ENCODE results near the gene OR51B4.

The OR51B4 gene

GRCh38 chr11:5301846-5302245 lies at the start of gene OR51B4:
Gene OR51B4 (minus strand): TSS chr11:5301946. CDS start chr11:5301946, 0 bp downstream.
- ChIA-PET CTCF (interaction anchor here (1.1 kb wide), 1 partner anchor 11 kb away, joined by 3 read pairs; no protein-coding TSS in a partner anchor), POLR2A (no interaction called here)
- no peak for TF ChIP-seq CTCF (IDR thresholded peaks at IDR 0.05; ENCODE audit: insufficient read depth, low read length, missing control alignments)

GRCh38 chr11:5351208-5351607 lies 49.5 kb upstream of the OR51B4 start, which contains the start of gene OR51B6:
Gene OR51B6 (plus strand): TSS chr11:5351508. CDS start chr11:5351508, 0 bp downstream.
- no peak within 1 kb of the TSS for H3K4me3 ChIP-seq (ENCODE audit: low read depth, low read length)
- ChIA-PET POLR2A (no interaction called here), CTCF (interaction anchor here (1.7 kb wide), 1 partner anchor 11 kb away, joined by 3 read pairs; no protein-coding TSS in a partner anchor)
- DNase-seq (ENCODE audit: low read depth, low spot score) = no peak
- TF ChIP-seq CTCF (IDR thresholded peaks at IDR 0.05; ENCODE audit: insufficient read depth, low read length, missing control alignments) = no peak

More at GRCh38 chr11:5301846-5302245, at the start of gene OR51B4:
- no peak within 1 kb of the TSS for H3K4me3 ChIP-seq (ENCODE audit: low read depth, low read length)
- no peak for DNase-seq (ENCODE audit: low read depth, low spot score)

GRCh38 chr11:5349550-5349949 lies 47.8 kb upstream of the OR51B4 start:
- ChIA-PET POLR2A (no interaction called here), CTCF (interaction anchor here (1.4 kb wide), 1 partner anchor 60 kb away, joined by 3 read pairs; no protein-coding TSS in a partner anchor)
- H3K4me3 ChIP-seq (ENCODE audit: low read depth, low read length) = no peak overlapping the region
- TF ChIP-seq CTCF (IDR thresholded peaks at IDR 0.05; ENCODE audit: insufficient read depth, low read length, missing control alignments) = no peak
- no peak for DNase-seq (ENCODE audit: low read depth, low spot score)

GRCh38 chr11:5348551-5349194 lies 46.9 kb upstream of the OR51B4 start:
- no peak for TF ChIP-seq CTCF (IDR thresholded peaks at IDR 0.05; ENCODE audit: insufficient read depth, low read length, missing control alignments)
- DNase-seq (ENCODE audit: low read depth, low spot score) = no peak
- ChIA-PET POLR2A (no interaction called here), CTCF (no interaction called here)
- no peak overlapping the region for H3K4me3 ChIP-seq (ENCODE audit: low read depth, low read length)

- no peak for TF ChIP-seq CTCF (IDR thresholded peaks at IDR 0.05; ENCODE audit: insufficient read depth, low read length, missing control alignments)
- DNase-seq (ENCODE audit: low read depth, low spot score) = no peak
- ChIA-PET POLR2A (interaction anchor here (0.9 kb wide), 1 partner anchor 18 kb away, joined by 4 read pairs; no protein-coding TSS in a partner anchor), CTCF (interaction anchor here (1.3 kb wide), 1 partner anchor 17 kb away, joined by 5 read pairs; no protein-coding TSS in a partner anchor)
- no peak overlapping the region for H3K4me3 ChIP-seq (ENCODE audit: low read depth, low read length)
These were observed 44.1 kb upstream of the OR51B4 start for GRCh38 chr11:5345831-5346230.

GRCh38 chr11:5343474-5344335 lies 42.0 kb upstream of the OR51B4 start, which contains the start of gene OR51B5:
Gene OR51B5 (minus strand): TSS chr11:5343524. CDS start chr11:5343524, 0 bp downstream.
- DNase-seq (ENCODE audit: low read depth, low spot score) = no peak
- no peak for TF ChIP-seq CTCF (IDR thresholded peaks at IDR 0.05; ENCODE audit: insufficient read depth, low read length, missing control alignments)
- ChIA-PET POLR2A (no interaction called here), CTCF (interaction anchor here (1.0 kb wide), 1 partner anchor 139 kb away, joined by 3 read pairs; no protein-coding TSS in a partner anchor)
- H3K4me3 ChIP-seq (ENCODE audit: low read depth, low read length) = no peak within 1 kb of the TSS
